GM23338 (cell line): ENCODE data around the gene PKN3. TPM values are rescaled to one million over a fixed set of nuclear protein-coding genes. Genes with fewer than 3 reads are reported as not detected.

Source experiments
- ATAC-seq: fragments of 200-7000 bp; cut with Tn5 transposase; 3 replicates; pipeline ENCODE4 v1.9.1; 2020
- DNase-seq: peaks from one replicate; pipeline ENCODE4 v3.0.0-alpha.2; 2015; ENCODE audit warnings: low spot score
- H2AFZ ChIP-seq: fragments of 200-600 bp; sonication (generic); 2 replicates; pipeline ENCODE4 v1.8.0; 2016; ENCODE audit warnings: antibody characterized with exemption, mild to moderate bottlenecking, moderate library complexity
- H3F3A ChIP-seq: fragments of 200-600 bp; sonication (generic); replicated peaks from 2 replicates; pipeline ENCODE4 v1.8.0; 2017; ENCODE audit warnings: antibody characterized with exemption, mixed run types, low read depth
- H3K27ac ChIP-seq: fragments of 200-600 bp; sonication (generic); 2 replicates; pipeline ENCODE4 v1.6.1; 2016; ENCODE audit warnings: low read depth
- H3K27me3 ChIP-seq: fragments of 200-600 bp; sonication (generic); 2 replicates; pipeline ENCODE4 v1.8.0; 2016; ENCODE audit warnings: mild to moderate bottlenecking, mixed run types, moderate library complexity; ENCODE audit not compliant: insufficient read depth
- H3K36me3 ChIP-seq: fragments of 200-600 bp; sonication (generic); 2 replicates; pipeline ENCODE4 v1.8.0; 2016; ENCODE audit warnings: mild to moderate bottlenecking; ENCODE audit not compliant: insufficient read depth
- H3K4me1 ChIP-seq: fragments of 200-600 bp; sonication (generic); 2 replicates; pipeline ENCODE4 v1.8.0; 2016; ENCODE audit warnings: mild to moderate bottlenecking, moderate library complexity; ENCODE audit not compliant: insufficient read depth
- H3K4me2 ChIP-seq: fragments of 200-600 bp; sonication (generic); 2 replicates; pipeline ENCODE4 v1.7.1; 2017; ENCODE audit warnings: mixed run types
- H3K4me3 ChIP-seq: fragments of 200-600 bp; sonication (generic); 2 replicates; pipeline ENCODE4 v1.6.1; 2016; ENCODE audit warnings: mixed run types
- H3K79me2 ChIP-seq: fragments of 200-600 bp; sonication (generic); replicated peaks from 2 replicates; pipeline ENCODE4 v1.8.0; 2017; ENCODE audit warnings: mild to moderate bottlenecking; ENCODE audit not compliant: insufficient read depth
- H3K9me2 ChIP-seq: fragments of 200-600 bp; sonication (generic); 2 replicates; pipeline ENCODE4 v1.8.0; 2017; ENCODE audit not compliant: insufficient read depth
- H4K20me1 ChIP-seq: fragments of 200-600 bp; sonication (generic); replicated peaks from 2 replicates; pipeline ENCODE4 v1.8.0; 2017; ENCODE audit warnings: mild to moderate bottlenecking; ENCODE audit not compliant: insufficient read depth
- H3K27ac Mint-ChIP-seq: 2 replicates; pipeline ENCODE4 v1.8.0; 2020; ENCODE audit warnings: inconsistent platforms, mild to moderate bottlenecking, moderate library complexity, mixed read lengths
- H3K27me3 Mint-ChIP-seq: 3 replicates; pipeline ENCODE4 v1.8.0; 2022; ENCODE audit warnings: low read depth, mild to moderate bottlenecking, moderate library complexity, mixed read lengths, inconsistent platforms; ENCODE audit not compliant: insufficient read depth, poor library complexity
- H3K36me3 Mint-ChIP-seq: 3 replicates; pipeline ENCODE4 v1.8.0; 2021; ENCODE audit warnings: low read depth, mild to moderate bottlenecking, inconsistent platforms, moderate library complexity, mixed read lengths
- H3K4me1 Mint-ChIP-seq: 3 replicates; pipeline ENCODE4 v1.8.0; 2020; ENCODE audit warnings: mild to moderate bottlenecking, inconsistent platforms, mixed read lengths
- H3K4me3 Mint-ChIP-seq: 3 replicates; pipeline ENCODE4 v1.8.0; 2021; ENCODE audit warnings: moderate library complexity, mild to moderate bottlenecking, inconsistent platforms, mixed read lengths
- H3K9me3 Mint-ChIP-seq: 3 replicates; pipeline ENCODE4 v1.8.0; 2020; ENCODE audit warnings: moderate library complexity, mild to moderate bottlenecking, inconsistent platforms, mixed read lengths
- EZH2 ChIP-seq: fragments of 200-600 bp; sonication (generic); IDR thresholded peaks from one replicate; pipeline ENCODE4 v1.8.0; 2017; ENCODE audit warnings: antibody characterized with exemption, mild to moderate bottlenecking, low read depth; ENCODE audit not compliant: unreplicated experiment
- JUNB ChIP-seq: IDR thresholded peaks from one replicate; pipeline ENCODE4 v1.6.1; 2016; ENCODE audit warnings: antibody characterized with exemption; ENCODE audit not compliant: unreplicated experiment
- NANOG ChIP-seq: IDR thresholded peaks from 2 replicates; pipeline ENCODE4 v1.6.1; 2016; ENCODE audit warnings: antibody characterized with exemption, borderline replicate concordance
- POLR2AphosphoS5 ChIP-seq: IDR thresholded peaks from 2 replicates; pipeline ENCODE4 v1.6.1; 2016; ENCODE audit warnings: antibody characterized with exemption, low read depth
- ZNF114 ChIP-seq: fragments of 250-450 bp; sonication (Bioruptor Pico); IDR thresholded peaks from 2 replicates; pipeline ENCODE4 v1.5.0; 2020; ENCODE audit warnings: mild to moderate bottlenecking, moderate library complexity
- ZNF331 ChIP-seq: fragments of 250-450 bp; sonication (Bioruptor Pico); IDR thresholded peaks from 2 replicates; pipeline ENCODE4 v1.5.0; 2020; ENCODE audit warnings: low read depth, mild to moderate bottlenecking, moderate library complexity
- polyA plus RNA-seq: library from polyadenylated mRNA; unstranded; fragments of >200 nt; fragmentation: Nextera tagmentation; extraction: Ambion mirVana; gene quantifications from 2 replicates; pipeline ENCODE4 v1.2.1, GENCODE V29; 2016
- total RNA-seq: library from RNA; depleted of rRNA; stranded (reverse); fragments of >200 nt; shearing (Covaris generic); gene quantifications from 2 replicates; pipeline ENCODE4 v1.2.3, GENCODE V29; 2014
- TF ChIP-seq, protein P1 (sequence below), 2 experiments: fragments of 200-600 bp in 1 of 2; sonication (generic) in 1 of 2; conservative IDR thresholded peaks; 2 replicates each; pipeline versions ENCODE4 v1.5.1 to v1.6.1; 2016 to 2017; ENCODE audit warnings: antibody characterized with exemption in 2 of 2, low read depth in 2 of 2, mild to moderate bottlenecking in 2 of 2, moderate library complexity in 1 of 2
- TF ChIP-seq, protein P2 (sequence below): IDR thresholded peaks from 2 replicates; pipeline ENCODE4 v1.6.1; 2016; ENCODE audit warnings: antibody characterized with exemption
- TF ChIP-seq, protein P3 (sequence below): fragments of 250-450 bp; sonication (Bioruptor Pico); IDR thresholded peaks from 2 replicates; pipeline ENCODE4 v1.5.0; 2020; ENCODE audit warnings: mild to moderate bottlenecking, moderate library complexity
- TF ChIP-seq, protein P4 (sequence below): IDR thresholded peaks from one replicate; pipeline ENCODE4 v1.6.1; 2018; ENCODE audit warnings: antibody characterized with exemption; ENCODE audit not compliant: unreplicated experiment

Gene PKN3
- total and polyA plus RNA-seq, 2 experiments from 2014 or later = 6.2 to 17.7 TPM

DNA sequence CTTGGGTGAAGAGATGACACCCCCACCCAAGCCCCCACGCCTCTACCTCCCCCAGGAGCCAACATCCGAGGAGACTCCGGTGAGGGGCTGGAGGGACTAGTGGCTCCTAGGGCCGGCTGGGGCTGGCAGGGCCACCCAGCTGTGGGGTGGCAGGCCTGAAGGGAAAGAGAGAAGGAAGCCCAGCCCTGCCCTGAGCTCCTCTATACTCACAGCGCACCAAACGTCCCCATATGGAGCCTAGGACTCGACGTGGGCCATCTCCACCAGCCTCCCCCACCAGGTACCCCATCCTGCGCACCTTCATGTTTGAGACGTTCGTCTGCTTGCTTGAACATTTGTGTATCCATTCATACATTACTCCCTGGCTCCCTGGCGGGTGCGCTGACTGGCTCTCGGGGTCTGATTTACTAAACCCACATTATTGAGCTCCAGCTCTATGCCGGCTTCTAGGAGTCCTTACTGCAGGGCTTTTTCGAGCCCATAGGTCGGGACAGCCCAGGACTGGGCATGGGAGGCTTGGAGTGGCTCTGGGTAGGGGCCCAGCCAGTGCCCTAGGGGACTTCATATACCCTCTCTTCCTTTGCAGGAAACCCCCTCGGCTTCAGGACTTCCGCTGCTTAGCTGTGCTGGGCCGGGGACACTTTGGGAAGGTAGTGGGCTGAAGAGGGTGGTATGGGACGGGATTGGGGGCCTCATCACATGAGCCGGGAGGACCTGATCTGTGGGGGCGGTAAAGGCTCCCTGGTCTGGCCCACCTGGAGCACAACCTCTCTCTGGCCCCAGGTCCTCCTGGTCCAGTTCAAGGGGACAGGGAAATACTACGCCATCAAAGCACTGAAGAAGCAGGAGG is 12.5 kb downstream of the PKN3 start:
- DNase-seq = no peak
- peaks cover 8% of the 10 kb centered on the region for H3K36me3 Mint-ChIP-seq
- Histone ChIP-seq H3F3A (no peaks in the 10 kb centered on the region), H3K4me2 (no peak overlapping the region), H3K27me3 (no peaks in the 10 kb centered on the region), H3K36me3 (no peaks in the 10 kb centered on the region), H3K4me3 (no peak overlapping the region), H4K20me1 (no peaks in the 10 kb centered on the region; the same call in 1 of the 2 replicates), H3K79me2 (no peaks in the 10 kb centered on the region), H2AFZ (no peak overlapping the region), H3K9me2 (no peaks in the 10 kb centered on the region), H3K4me1 (no peaks in the 10 kb centered on the region), H3K27ac (no peak overlapping the region)
- no peak overlapping the region for H3K4me3 Mint-ChIP-seq
- TF ChIP-seq, protein P1, sequence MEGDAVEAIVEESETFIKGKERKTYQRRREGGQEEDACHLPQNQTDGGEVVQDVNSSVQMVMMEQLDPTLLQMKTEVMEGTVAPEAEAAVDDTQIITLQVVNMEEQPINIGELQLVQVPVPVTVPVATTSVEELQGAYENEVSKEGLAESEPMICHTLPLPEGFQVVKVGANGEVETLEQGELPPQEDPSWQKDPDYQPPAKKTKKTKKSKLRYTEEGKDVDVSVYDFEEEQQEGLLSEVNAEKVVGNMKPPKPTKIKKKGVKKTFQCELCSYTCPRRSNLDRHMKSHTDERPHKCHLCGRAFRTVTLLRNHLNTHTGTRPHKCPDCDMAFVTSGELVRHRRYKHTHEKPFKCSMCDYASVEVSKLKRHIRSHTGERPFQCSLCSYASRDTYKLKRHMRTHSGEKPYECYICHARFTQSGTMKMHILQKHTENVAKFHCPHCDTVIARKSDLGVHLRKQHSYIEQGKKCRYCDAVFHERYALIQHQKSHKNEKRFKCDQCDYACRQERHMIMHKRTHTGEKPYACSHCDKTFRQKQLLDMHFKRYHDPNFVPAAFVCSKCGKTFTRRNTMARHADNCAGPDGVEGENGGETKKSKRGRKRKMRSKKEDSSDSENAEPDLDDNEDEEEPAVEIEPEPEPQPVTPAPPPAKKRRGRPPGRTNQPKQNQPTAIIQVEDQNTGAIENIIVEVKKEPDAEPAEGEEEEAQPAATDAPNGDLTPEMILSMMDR (conservative IDR thresholded peaks at IDR 0.05; ENCODE audit: low read depth in 2 of 2) = no peak
- TF ChIP-seq NANOG (no peak), POLR2AphosphoS5 (no peak), JUNB (no peak), EZH2 (no peak), ZNF331 (CRISPR knock-in tag) (no peak), ZNF114 (CRISPR knock-in tag) (no peak)
- TF ChIP-seq, protein P2, sequence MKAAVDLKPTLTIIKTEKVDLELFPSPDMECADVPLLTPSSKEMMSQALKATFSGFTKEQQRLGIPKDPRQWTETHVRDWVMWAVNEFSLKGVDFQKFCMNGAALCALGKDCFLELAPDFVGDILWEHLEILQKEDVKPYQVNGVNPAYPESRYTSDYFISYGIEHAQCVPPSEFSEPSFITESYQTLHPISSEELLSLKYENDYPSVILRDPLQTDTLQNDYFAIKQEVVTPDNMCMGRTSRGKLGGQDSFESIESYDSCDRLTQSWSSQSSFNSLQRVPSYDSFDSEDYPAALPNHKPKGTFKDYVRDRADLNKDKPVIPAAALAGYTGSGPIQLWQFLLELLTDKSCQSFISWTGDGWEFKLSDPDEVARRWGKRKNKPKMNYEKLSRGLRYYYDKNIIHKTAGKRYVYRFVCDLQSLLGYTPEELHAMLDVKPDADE = no peak
- TF ChIP-seq, protein P3, sequence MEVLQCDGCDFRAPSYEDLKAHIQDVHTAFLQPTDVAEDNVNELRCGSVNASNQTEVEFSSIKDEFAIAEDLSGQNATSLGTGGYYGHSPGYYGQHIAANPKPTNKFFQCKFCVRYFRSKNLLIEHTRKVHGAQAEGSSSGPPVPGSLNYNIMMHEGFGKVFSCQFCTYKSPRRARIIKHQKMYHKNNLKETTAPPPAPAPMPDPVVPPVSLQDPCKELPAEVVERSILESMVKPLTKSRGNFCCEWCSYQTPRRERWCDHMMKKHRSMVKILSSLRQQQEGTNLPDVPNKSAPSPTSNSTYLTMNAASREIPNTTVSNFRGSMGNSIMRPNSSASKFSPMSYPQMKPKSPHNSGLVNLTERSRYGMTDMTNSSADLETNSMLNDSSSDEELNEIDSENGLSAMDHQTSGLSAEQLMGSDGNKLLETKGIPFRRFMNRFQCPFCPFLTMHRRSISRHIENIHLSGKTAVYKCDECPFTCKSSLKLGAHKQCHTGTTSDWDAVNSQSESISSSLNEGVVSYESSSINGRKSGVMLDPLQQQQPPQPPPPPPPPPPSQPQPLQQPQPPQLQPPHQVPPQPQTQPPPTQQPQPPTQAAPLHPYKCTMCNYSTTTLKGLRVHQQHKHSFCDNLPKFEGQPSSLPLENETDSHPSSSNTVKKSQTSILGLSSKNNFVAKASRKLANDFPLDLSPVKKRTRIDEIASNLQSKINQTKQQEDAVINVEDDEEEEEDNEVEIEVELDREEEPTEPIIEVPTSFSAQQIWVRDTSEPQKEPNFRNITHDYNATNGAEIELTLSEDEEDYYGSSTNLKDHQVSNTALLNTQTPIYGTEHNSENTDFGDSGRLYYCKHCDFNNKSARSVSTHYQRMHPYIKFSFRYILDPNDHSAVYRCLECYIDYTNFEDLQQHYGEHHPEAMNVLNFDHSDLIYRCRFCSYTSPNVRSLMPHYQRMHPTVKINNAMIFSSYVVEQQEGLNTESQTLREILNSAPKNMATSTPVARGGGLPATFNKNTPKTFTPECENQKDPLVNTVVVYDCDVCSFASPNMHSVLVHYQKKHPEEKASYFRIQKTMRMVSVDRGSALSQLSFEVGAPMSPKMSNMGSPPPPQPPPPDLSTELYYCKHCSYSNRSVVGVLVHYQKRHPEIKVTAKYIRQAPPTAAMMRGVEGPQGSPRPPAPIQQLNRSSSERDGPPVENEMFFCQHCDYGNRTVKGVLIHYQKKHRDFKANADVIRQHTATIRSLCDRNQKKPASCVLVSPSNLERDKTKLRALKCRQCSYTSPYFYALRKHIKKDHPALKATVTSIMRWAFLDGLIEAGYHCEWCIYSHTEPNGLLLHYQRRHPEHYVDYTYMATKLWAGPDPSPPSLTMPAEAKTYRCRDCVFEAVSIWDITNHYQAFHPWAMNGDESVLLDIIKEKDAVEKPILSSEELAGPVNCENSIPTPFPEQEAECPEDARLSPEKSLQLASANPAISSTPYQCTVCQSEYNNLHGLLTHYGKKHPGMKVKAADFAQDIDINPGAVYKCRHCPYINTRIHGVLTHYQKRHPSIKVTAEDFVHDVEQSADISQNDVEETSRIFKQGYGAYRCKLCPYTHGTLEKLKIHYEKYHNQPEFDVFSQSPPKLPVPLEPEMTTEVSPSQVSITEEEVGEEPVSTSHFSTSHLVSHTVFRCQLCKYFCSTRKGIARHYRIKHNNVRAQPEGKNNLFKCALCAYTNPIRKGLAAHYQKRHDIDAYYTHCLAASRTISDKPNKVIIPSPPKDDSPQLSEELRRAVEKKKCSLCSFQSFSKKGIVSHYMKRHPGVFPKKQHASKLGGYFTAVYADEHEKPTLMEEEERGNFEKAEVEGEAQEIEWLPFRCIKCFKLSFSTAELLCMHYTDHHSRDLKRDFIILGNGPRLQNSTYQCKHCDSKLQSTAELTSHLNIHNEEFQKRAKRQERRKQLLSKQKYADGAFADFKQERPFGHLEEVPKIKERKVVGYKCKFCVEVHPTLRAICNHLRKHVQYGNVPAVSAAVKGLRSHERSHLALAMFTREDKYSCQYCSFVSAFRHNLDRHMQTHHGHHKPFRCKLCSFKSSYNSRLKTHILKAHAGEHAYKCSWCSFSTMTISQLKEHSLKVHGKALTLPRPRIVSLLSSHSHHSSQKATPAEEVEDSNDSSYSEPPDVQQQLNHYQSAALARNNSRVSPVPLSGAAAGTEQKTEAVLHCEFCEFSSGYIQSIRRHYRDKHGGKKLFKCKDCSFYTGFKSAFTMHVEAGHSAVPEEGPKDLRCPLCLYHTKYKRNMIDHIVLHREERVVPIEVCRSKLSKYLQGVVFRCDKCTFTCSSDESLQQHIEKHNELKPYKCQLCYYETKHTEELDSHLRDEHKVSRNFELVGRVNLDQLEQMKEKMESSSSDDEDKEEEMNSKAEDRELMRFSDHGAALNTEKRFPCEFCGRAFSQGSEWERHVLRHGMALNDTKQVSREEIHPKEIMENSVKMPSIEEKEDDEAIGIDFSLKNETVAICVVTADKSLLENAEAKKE = no peak
- TF ChIP-seq, protein P4, sequence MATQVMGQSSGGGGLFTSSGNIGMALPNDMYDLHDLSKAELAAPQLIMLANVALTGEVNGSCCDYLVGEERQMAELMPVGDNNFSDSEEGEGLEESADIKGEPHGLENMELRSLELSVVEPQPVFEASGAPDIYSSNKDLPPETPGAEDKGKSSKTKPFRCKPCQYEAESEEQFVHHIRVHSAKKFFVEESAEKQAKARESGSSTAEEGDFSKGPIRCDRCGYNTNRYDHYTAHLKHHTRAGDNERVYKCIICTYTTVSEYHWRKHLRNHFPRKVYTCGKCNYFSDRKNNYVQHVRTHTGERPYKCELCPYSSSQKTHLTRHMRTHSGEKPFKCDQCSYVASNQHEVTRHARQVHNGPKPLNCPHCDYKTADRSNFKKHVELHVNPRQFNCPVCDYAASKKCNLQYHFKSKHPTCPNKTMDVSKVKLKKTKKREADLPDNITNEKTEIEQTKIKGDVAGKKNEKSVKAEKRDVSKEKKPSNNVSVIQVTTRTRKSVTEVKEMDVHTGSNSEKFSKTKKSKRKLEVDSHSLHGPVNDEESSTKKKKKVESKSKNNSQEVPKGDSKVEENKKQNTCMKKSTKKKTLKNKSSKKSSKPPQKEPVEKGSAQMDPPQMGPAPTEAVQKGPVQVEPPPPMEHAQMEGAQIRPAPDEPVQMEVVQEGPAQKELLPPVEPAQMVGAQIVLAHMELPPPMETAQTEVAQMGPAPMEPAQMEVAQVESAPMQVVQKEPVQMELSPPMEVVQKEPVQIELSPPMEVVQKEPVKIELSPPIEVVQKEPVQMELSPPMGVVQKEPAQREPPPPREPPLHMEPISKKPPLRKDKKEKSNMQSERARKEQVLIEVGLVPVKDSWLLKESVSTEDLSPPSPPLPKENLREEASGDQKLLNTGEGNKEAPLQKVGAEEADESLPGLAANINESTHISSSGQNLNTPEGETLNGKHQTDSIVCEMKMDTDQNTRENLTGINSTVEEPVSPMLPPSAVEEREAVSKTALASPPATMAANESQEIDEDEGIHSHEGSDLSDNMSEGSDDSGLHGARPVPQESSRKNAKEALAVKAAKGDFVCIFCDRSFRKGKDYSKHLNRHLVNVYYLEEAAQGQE = no peak
- ATAC-seq = no peak
- no peaks in the 10 kb centered on the region for H3K9me3 Mint-ChIP-seq
- H3K27ac Mint-ChIP-seq = no peak overlapping the region
- peaks cover 14% of the 10 kb centered on the region for H3K27me3 Mint-ChIP-seq
- H3K4me1 Mint-ChIP-seq = no peaks in the 10 kb centered on the region; the same call in 2 of the 3 replicates
